GM12878 (cell line): ENCODE results near the gene KLRB1. TPM values are rescaled to one million over a fixed set of nuclear protein-coding genes. Genes with fewer than 3 reads are reported as not detected.

Source experiments
- ATAC-seq: fragments of 200-7000 bp; cut with Tn5 transposase; 3 replicates; pipeline ENCODE4 v1.9.1; 2020; ENCODE audit warnings: mild to moderate bottlenecking, moderate library complexity
- BruUV-seq: library from RNA; stranded (reverse); fragments of 400-500 nt; replicated peaks from 2 replicates; lab custom pipeline; 2021; lab: Mats Ljungman, UMichigan
- CTCF ChIA-PET: fragments of 300-600 bp; sonication (Branson Sonifier 250); formaldehyde crosslinking; extraction: SDS; loops from one replicate; lab custom pipeline; 2021; ENCODE audit warnings: inconsistent platforms; lab: Yijun Ruan, JAX
- POLR2A ChIA-PET: fragments of 350-600 bp; formaldehyde crosslinking; extraction: SDS; loops from one replicate; lab custom pipeline; 2021; ENCODE audit warnings: inconsistent platforms; lab: Charles Lee
- RAD21 ChIA-PET: fragments of 300-600 bp; sonication (Branson Sonifier 250); formaldehyde crosslinking; loops from one replicate; lab custom pipeline; 2023; ENCODE audit warnings: antibody characterized with exemption; ENCODE audit not compliant: unreplicated experiment; lab: Charles Lee
- SMC1A ChIA-PET: fragments of 300-600 bp; sonication (Branson Sonifier 250); formaldehyde crosslinking; loops from one replicate; lab custom pipeline; 2023; ENCODE audit not compliant: unreplicated experiment, uncharacterized antibody; lab: Charles Lee
- DNase-seq: peaks from one replicate; pipeline ENCODE4 v3.0.0-alpha.2; 2011; ENCODE audit warnings: low read depth, low spot score
- FAIRE-seq: peaks from 3 replicates; lab custom pipeline; 2011; peaks lifted over from hg19 to GRCh38; lab: Jason Lieb, UNC
- H2AFZ ChIP-seq: 2 replicates; pipeline ENCODE4 v1.6.0; 2011; ENCODE audit warnings: low read depth, low read length, control low read depth; ENCODE audit not compliant: control insufficient read depth
- H3K27ac ChIP-seq: 2 replicates; pipeline ENCODE4 v1.5.1; 2011; ENCODE audit warnings: control low read depth; ENCODE audit not compliant: control insufficient read depth, insufficient read depth
- H3K27me3 ChIP-seq, 2 experiments: replicated peaks in 1 of 2; 2 replicates each; pipeline versions ENCODE4 v1.6.0 to v1.6.1; 2011; ENCODE audit warnings: low read length in 1 of 2; ENCODE audit not compliant: control insufficient read depth in 2 of 2, insufficient read depth in 2 of 2
- H3K36me3 ChIP-seq, 2 experiments: 2 replicates each; pipeline ENCODE4 v1.5.1; 2011; ENCODE audit warnings: low read length in 1 of 2; ENCODE audit not compliant: control insufficient read depth in 2 of 2, insufficient read depth in 2 of 2
- H3K4me1 ChIP-seq: 2 replicates; pipeline ENCODE4 v1.6.1; 2011; ENCODE audit warnings: mild to moderate bottlenecking, low read length, moderate library complexity, mixed read lengths; ENCODE audit not compliant: control insufficient read depth, insufficient read depth
- H3K4me2 ChIP-seq: 2 replicates; pipeline ENCODE4 v1.6.0; 2011; ENCODE audit warnings: control low read depth; ENCODE audit not compliant: control insufficient read depth, insufficient read depth
- H3K4me3 ChIP-seq: fragments of 200-600 bp; sonication (generic); 2 replicates; pipeline ENCODE4 v1.5.1; 2016
- H3K79me2 ChIP-seq: 2 replicates; pipeline ENCODE4 v1.6.0; 2011; ENCODE audit warnings: low read length; ENCODE audit not compliant: control insufficient read depth, insufficient read depth
- H3K9ac ChIP-seq: 2 replicates; pipeline ENCODE4 v1.8.0; 2011; ENCODE audit warnings: low read length, control low read depth, mixed read lengths; ENCODE audit not compliant: control insufficient read depth, insufficient read depth
- H3K9me3 ChIP-seq: replicated peaks from 3 replicates; pipeline ENCODE4 v1.5.1; 2011; ENCODE audit warnings: mild to moderate bottlenecking, low read length; ENCODE audit not compliant: control insufficient read depth, insufficient read depth
- H4K20me1 ChIP-seq: 2 replicates; pipeline ENCODE4 v1.6.0; 2011; ENCODE audit not compliant: control insufficient read depth, insufficient read depth
- CBX5 ChIP-seq: sonication (generic); IDR thresholded peaks from 2 replicates; pipeline ENCODE4 v1.6.1; 2016; ENCODE audit warnings: low read depth, moderate library complexity, mild to moderate bottlenecking, inconsistent platforms
- CHD2 ChIP-seq: IDR thresholded peaks from 2 replicates; pipeline ENCODE4 v1.6.1; 2011; ENCODE audit warnings: low read depth, low read length, improper control_type of control experiment, borderline replicate concordance
- CREB1 ChIP-seq: IDR thresholded peaks from 2 replicates; pipeline ENCODE4 v1.6.1; 2012; ENCODE audit warnings: low read depth, mild to moderate bottlenecking, inconsistent platforms
- EGR1 ChIP-seq, 2 experiments: IDR thresholded peaks; 1 replicate in 1 of 2; 2 replicates in 1 of 2; pipeline ENCODE4 v1.6.1; 2011 to 2012; ENCODE audit warnings: low read depth in 2 of 2, low read length in 2 of 2, borderline replicate concordance in 1 of 2, mild to moderate bottlenecking in 1 of 2, moderate library complexity in 1 of 2
- HSF1 ChIP-seq: fragments of 150-350 bp; IDR thresholded peaks from 2 replicates; pipeline ENCODE4 v1.6.1; 2014; ENCODE audit warnings: mild to moderate bottlenecking, low read depth, low read length
- IRF4 ChIP-seq: IDR thresholded peaks from 2 replicates; pipeline ENCODE4 v1.6.1; 2011; ENCODE audit warnings: low read depth, low read length
- JUNB ChIP-seq: IDR thresholded peaks from 2 replicates; pipeline ENCODE4 v1.6.1; 2016; ENCODE audit warnings: antibody characterized with exemption, mild to moderate bottlenecking
- NFYA ChIP-seq: IDR thresholded peaks from 2 replicates; pipeline ENCODE4 v1.6.1; 2011; ENCODE audit warnings: low read depth, mild to moderate bottlenecking, low read length, improper control_type of control experiment, borderline replicate concordance
- NR2C2 ChIP-seq: IDR thresholded peaks from 2 replicates; pipeline ENCODE4 v1.6.1; 2011; ENCODE audit warnings: borderline replicate concordance, low read depth; ENCODE audit not compliant: control insufficient read depth, insufficient read length
- NR2F1 ChIP-seq: fragments of 450-650 bp; conservative IDR thresholded peaks from 2 replicates; pipeline ENCODE4 v1.6.1; 2017; ENCODE audit warnings: mild to moderate bottlenecking
- PML ChIP-seq: IDR thresholded peaks from 2 replicates; pipeline ENCODE4 v1.6.1; 2012; ENCODE audit warnings: low read length, inconsistent platforms
- RUNX3 ChIP-seq: IDR thresholded peaks from 2 replicates; pipeline ENCODE4 v1.6.1; 2012; ENCODE audit warnings: low read length, inconsistent platforms
- SIN3A ChIP-seq: IDR thresholded peaks from 2 replicates; pipeline ENCODE4 v1.6.1; 2012; ENCODE audit warnings: low read depth, low read length, improper control_type of control experiment
- SPI1 ChIP-seq: IDR thresholded peaks from 2 replicates; pipeline ENCODE4 v1.6.1; 2011; ENCODE audit warnings: low read depth, mild to moderate bottlenecking, low read length, moderate library complexity, borderline replicate concordance; ENCODE audit not compliant: insufficient read depth
- TAF1 ChIP-seq: IDR thresholded peaks from 2 replicates; pipeline ENCODE4 v1.6.1; 2011; ENCODE audit warnings: mild to moderate bottlenecking, low read depth, low read length, borderline replicate concordance
- YY1 ChIP-seq: IDR thresholded peaks from 2 replicates; pipeline ENCODE4 v1.6.1; 2011; ENCODE audit warnings: low read depth, mild to moderate bottlenecking, low read length
- ZBED1 ChIP-seq: IDR thresholded peaks from 2 replicates; pipeline ENCODE4 v1.6.1; 2016; ENCODE audit warnings: borderline replicate concordance
- WGBS: methylation state at CpG from one replicate; pipeline ENCODE4 v1.1.6; 2016; ENCODE audit warnings: low lambda C conversion rate; ENCODE audit not compliant: insufficient replicate concordance, insufficient coverage; ENCODE audit errors: missing lambda C conversion rate; 5-methylcytosine and 5-hydroxymethylcytosine counted together
- in situ Hi-C: fragments of 300-500 bp; cut with MboI; formaldehyde crosslinking; loops from 9 replicates; pipeline ENCODE4 v1.14.3; 2018; ENCODE audit warnings: mixed read lengths
- intact Hi-C: fragments of 100-400 bp; cut with micrococcal nuclease; formaldehyde crosslinking; loops from one replicate; pipeline ENCODE4 v1.14.2; 2022; ENCODE audit not compliant: unreplicated experiment
- polyA plus RNA-seq, 11 experiments: library from polyadenylated mRNA; depleted of rRNA in 4 of 11; unstranded in 6 of 11; stranded (reverse) in 5 of 11; fragments of >200 nt; fragmentation: Nextera tagmentation in 4 of 11; fragmentation: Illumina TruSeq in 1 of 11; extraction: Ambion mirVana in 4 of 11; extraction: Trizol in 1 of 11; gene quantifications; 1 replicate in 1 of 11; 2 replicates in 10 of 11; pipeline versions ENCODE4 v1.2.1 to v1.2.3, GENCODE V29; 2011 to 2016; ENCODE audit warnings: inconsistent platforms in 2 of 11, missing spikeins in 2 of 11, low read depth in 1 of 11
- total RNA-seq, 4 experiments: library from RNA; depleted of rRNA in 3 of 4; stranded (reverse); fragments of >200 nt in 3 of 4; fragmentation: Illumina TruSeq in 1 of 4; extraction: Trizol in 1 of 4; gene quantifications; 2 replicates each; pipeline versions ENCODE4 v1.2.1 to v1.2.3, GENCODE V29; 2013 to 2021

Gene KLRB1
- total and polyA plus RNA-seq, 10 of the 15 experiments (the other 5 are each of a cell fraction or from before 2014, with no cell fraction given), result not detected

GRCh38 chr12:9651265-9651729 lies 43.6 kb upstream of the KLRB1 start:
- peak overlapping the region; percentile 81 for H3K27ac ChIP-seq
- peak overlapping the region; percentile 30; the same call in 1 of the 2 replicates for H3K4me3 ChIP-seq
- H3K36me3 ChIP-seq, result peaks cover 0 to 10% of the 10 kb centered on the region in 2 experiments; a peak in 2 of 4 replicates
- DNase-seq (no peak), FAIRE-seq (no peak), ATAC-seq (no peak)
- CTCF ChIA-PET, result interaction anchor here (0.9 to 1.0 kb wide), 2 partner anchors 14 to 102 kb away, joined by 4 read pairs; no protein-coding TSS in a partner anchor
- in situ Hi-C loops (loop anchor here (25.0 kb wide), 1 partner anchor 1014 kb away; no protein-coding TSS in a partner anchor), intact Hi-C loops (loop anchor here (2.0 kb wide), 1 partner anchor 62 kb away; no protein-coding TSS in a partner anchor)
- TF ChIP-seq EGR1 (IDR thresholded peaks at IDR 0.05; ENCODE audit: borderline replicate concordance in 1 of 2, low read depth in 2 of 2, low read length in 2 of 2), result no peak
- TF ChIP-seq ZBED1, result peak; percentile 63; the same call in 1 of the 2 replicates
- TF ChIP-seq NR2F1, result no peak
- peak; percentile 29; the same call in 1 of the 2 replicates for TF ChIP-seq YY1
- TF ChIP-seq CHD2, result peak; percentile 76; the same call in 1 of the 2 replicates
- TF ChIP-seq CBX5, result 0 out of 2 replicates have a peak, but pooled peaks have one; percentile 40
- TF ChIP-seq RUNX3, result peak; percentile 44; the same call in 1 of the 2 replicates
- TF ChIP-seq CREB1, result 0 out of 2 replicates have a peak, but pooled peaks have one; percentile 4
- no peak for TF ChIP-seq SIN3A
- TF ChIP-seq SPI1, result peak; percentile 77; the same call in 1 of the 2 replicates
- TF ChIP-seq NR2C2, result no peak
- TF ChIP-seq NFYA, result no peak
- TF ChIP-seq IRF4, result no peak
- TF ChIP-seq HSF1, result no peak
- TF ChIP-seq JUNB, result no peak
- 0 out of 2 replicates have a peak, but pooled peaks have one; percentile 8 for TF ChIP-seq PML
- TF ChIP-seq TAF1, result peak; percentile 47; the same call in 1 of the 2 replicates
- H3K4me2 ChIP-seq, result peak overlapping the region; percentile 97
- peak overlapping the region; percentile 3; the same call in 1 of the 2 replicates for H3K9ac ChIP-seq
- 21% methylated on average over 3 of the region's 3 CpGs for WGBS
- SMC1A ChIA-PET, result interaction anchor here (2.2 kb wide), 1 partner anchor 18 kb away, joined by 8 read pairs; the partner anchor contains the start of gene CLEC2D
- no peak overlapping the region; the same call in 1 of the 2 replicates for H2AFZ ChIP-seq
- RAD21 ChIA-PET, result interaction anchor here (0.8 kb wide), 1 partner anchor 92 kb away, joined by 3 read pairs; no protein-coding TSS in a partner anchor
- peaks cover 36% of the 10 kb centered on the region for H3K79me2 ChIP-seq
- H3K4me1 ChIP-seq, result peaks cover 14% of the 10 kb centered on the region
- no peaks in the 10 kb centered on the region for H4K20me1 ChIP-seq
- BruUV-seq, result no TSS peak
- no peaks in the 10 kb centered on the region; the same call in 2 of the 3 replicates for H3K9me3 ChIP-seq
- H3K27me3 ChIP-seq, result no peaks in the 10 kb centered on the region
- POLR2A ChIA-PET, result no interaction called here
